ENCODE data around the gene SACM1L.

Gene SACM1L

DNA sequence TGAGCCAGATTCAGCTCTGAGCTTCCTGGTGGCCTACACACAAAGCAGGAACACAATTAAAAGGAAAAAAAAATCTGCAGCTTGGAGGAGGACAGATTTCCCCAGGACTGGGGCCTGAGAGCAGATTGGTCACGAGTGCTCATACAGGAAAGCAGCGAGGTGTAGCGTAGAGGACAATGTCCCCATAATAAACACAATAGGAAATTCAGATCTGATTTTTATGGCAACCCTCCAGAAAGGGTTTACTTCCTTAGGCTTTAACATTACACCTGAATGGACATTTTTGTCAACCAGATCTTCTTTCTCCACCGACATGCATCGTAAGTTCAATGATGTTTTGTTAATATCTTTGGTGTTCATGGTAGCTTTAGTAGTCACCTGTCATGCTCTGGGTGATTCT, 83.9 kb downstream of the SACM1L start:
- TF ChIP-seq, protein P1, sequence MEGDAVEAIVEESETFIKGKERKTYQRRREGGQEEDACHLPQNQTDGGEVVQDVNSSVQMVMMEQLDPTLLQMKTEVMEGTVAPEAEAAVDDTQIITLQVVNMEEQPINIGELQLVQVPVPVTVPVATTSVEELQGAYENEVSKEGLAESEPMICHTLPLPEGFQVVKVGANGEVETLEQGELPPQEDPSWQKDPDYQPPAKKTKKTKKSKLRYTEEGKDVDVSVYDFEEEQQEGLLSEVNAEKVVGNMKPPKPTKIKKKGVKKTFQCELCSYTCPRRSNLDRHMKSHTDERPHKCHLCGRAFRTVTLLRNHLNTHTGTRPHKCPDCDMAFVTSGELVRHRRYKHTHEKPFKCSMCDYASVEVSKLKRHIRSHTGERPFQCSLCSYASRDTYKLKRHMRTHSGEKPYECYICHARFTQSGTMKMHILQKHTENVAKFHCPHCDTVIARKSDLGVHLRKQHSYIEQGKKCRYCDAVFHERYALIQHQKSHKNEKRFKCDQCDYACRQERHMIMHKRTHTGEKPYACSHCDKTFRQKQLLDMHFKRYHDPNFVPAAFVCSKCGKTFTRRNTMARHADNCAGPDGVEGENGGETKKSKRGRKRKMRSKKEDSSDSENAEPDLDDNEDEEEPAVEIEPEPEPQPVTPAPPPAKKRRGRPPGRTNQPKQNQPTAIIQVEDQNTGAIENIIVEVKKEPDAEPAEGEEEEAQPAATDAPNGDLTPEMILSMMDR (IDR thresholded peaks at IDR 0.05; ENCODE audit: extremely low read depth, missing control alignments), result no peak
- DNase-seq (ENCODE audit: low spot score), result no peak

DNA sequence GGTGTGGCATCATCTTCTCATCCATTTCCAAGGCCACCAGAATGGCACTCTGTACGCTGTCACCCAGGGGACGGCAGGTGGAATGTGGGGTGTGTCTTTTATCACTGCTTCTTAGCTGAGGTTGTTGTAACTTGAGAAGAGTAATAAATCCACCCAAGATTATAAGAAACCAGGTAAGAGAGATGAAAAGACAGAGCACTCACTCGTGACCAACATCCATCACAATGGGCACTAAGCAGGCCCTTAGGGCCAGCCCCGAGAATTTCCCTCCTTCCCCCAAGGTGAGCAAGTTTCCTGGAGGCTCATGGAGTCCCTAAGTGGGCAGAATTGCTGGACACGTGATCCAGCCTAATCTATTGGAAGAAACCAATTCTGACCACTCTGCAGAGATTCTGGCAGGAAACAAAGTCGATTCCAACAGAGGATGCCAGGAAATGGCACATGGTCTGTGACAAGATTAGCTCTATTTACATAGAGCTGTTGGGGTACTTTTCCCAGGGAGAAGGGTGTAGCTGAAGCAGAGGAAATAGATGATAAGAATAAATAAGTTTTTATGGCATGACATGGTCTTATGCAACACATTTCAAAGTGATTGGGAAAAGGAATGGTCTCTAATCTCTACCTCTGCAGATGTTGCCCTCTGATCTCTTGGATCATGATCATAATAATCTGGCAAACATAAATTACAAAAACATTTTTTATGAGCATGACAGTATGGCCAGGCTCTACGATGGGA, 84.7 kb downstream of the SACM1L start:
- TF ChIP-seq, protein P1 (IDR thresholded peaks at IDR 0.05; ENCODE audit: extremely low read depth, missing control alignments), result no peak
- DNase-seq (ENCODE audit: low spot score), result no peak

DNA sequence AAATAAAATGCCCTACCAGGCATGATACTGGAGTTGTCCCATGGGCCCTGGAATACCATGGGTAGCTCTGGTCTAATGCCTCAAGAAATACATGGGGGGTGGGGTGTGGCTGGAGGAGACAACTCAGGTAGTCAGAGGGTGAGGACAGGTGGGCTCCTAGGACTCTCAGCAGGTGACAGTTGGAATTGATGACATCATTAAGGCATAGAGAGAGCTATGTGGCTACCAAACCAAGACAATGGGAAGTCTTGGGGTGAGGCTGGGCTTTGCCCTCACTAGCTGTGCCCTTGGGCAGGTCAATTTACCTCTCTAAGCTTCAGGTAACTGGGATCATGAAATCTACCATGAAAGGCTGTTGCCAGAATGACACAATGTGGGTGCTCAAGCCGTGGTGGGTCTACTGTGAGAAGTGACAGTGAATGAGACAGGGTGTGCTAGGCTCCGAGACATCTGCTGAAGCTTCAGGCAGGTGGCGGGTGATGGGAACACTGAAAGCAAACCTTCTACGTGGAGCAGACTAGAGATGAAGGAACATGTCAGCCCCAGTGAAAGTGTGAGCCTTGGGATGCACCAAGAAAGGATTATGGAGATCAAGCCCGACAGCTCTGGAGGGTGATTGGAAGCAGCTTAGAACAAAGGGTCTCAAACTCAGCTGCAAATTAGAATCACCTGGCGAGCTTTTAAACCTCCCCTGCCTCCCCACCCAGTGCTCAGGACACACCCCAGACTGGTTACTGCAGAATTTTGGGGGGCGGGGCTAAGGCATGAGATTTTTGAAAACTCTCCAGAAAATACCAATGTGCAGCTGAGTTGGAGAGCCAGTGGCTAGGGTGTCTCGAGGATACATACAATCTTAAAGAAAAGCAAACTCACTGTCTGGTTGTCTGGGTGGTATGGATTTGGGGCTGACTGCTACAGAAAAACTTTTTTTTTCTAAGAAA, 85.7 kb downstream of the SACM1L start:
- TF ChIP-seq, protein P1 (IDR thresholded peaks at IDR 0.05; ENCODE audit: extremely low read depth, missing control alignments), result no peak
- DNase-seq (ENCODE audit: low spot score), result no peak

DNA sequence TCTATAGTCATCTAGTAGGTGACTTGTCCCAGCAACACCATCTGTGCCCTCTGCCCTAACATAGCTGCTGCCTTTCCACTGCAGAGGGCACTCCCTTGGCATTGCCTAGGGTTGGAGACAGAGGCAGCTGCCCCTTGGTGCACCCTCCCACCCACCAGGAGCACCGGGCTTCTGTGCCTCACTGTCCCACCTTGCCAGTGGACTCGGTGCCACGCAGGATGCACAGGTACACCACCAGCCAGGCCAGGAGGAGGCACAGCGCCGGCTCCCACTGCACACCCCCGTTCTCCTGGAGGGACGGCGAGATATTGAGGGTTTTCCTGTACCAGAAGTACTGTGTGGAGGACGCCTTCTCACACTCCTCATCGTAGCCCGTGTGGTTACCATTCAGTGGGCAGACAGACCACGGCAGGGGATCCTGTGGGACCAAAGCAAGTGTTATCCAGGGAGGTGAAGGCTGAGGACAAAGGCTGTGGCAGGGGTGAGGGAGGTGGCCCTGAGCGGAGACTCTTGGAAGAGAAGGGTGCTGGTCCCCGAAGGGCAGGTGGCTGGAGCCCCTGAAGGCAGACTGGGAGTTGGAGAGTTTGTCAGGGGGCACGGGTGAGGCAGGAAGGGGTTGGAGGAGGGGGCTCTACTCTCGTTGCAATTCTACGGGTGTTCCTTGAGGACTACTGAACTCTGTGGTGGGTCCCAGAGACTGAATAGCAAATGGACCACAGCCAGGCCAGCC, 86.5 kb downstream of the SACM1L start:
- TF ChIP-seq, protein P1 (IDR thresholded peaks at IDR 0.05; ENCODE audit: extremely low read depth, missing control alignments), result no peak
- DNase-seq (ENCODE audit: low spot score), result no peak

DNA sequence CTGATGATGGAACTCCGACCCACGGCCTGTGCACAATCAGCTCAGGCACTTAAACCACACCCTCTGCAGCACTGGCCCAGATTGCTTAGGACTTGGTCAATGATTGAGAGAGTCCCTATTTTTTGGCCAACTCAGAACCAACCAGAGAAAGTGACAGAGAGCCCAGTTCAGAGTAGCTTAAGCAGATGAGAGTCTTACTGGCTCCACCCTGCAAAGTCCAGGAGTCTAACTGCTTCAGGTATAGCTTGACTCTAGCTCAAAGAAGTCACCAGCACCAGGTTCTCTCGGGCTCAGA, 87.1 kb downstream of the SACM1L start:
- TF ChIP-seq, protein P1 (IDR thresholded peaks at IDR 0.05; ENCODE audit: extremely low read depth, missing control alignments), result no peak
- DNase-seq (ENCODE audit: low spot score), result no peak

DNA sequence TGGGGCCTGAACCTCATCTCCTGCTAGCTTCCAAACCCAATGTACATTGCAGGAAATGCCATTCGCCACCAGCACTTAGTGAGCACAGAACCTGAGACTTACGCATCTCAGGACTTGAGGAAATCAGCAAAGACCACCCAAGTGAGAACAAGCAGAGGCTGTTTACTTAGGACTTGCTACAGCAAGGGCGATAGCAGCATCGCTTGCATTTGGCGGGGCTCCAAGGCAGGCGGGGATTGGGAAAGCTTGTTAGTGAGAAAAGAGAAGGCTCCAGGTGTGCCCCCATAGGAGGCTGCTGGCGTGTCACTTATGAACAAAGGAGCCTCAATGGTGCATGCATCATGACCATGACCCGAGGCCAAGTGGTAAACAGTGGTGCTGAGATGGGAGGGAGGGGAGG, 87.4 kb downstream of the SACM1L start:
- no peak for DNase-seq (ENCODE audit: low spot score)

More for the DNA sequence above, 87.4 kb downstream of the SACM1L start:
- TF ChIP-seq, protein P1 (IDR thresholded peaks at IDR 0.05; ENCODE audit: extremely low read depth, missing control alignments), result no peak

Data from GM20000 (cell line).